K562 (cell line): ENCODE data around the gene HCFC1R1. TPM values are rescaled to one million over a fixed set of nuclear protein-coding genes. Genes with fewer than 3 reads are reported as not detected.

Experiments
- ATF1 ChIP-seq, 2 experiments: fragments of 450-650 bp in 1 of 2; IDR thresholded peaks; 2 replicates each; pipeline ENCODE4 v1.6.1; 2016; ENCODE audit warnings: missing compliant biosample characterization in 1 of 2, missing genetic modification characterization in 1 of 2
- ATF3 ChIP-seq, 2 experiments: fragments of 450-650 bp in 1 of 2; sonication (generic) in 1 of 2; formaldehyde crosslinking in 1 of 2; IDR thresholded peaks in 1 of 2; conservative IDR thresholded peaks in 1 of 2; 2 replicates each; pipeline versions ENCODE4 v1.6.1 to v1.8.1; 2016 to 2023; ENCODE audit warnings: mild to moderate bottlenecking in 2 of 2, moderate library complexity in 2 of 2, inconsistent platforms in 1 of 2, missing genetic modification reagents in 1 of 2
- BDP1 ChIP-seq: IDR thresholded peaks from 3 replicates; pipeline ENCODE4 v1.6.1; 2011; ENCODE audit not compliant: insufficient read length, insufficient read depth
- E2F1 ChIP-seq: sonication (generic); formaldehyde crosslinking; IDR thresholded peaks from 2 replicates; pipeline ENCODE4 v1.8.1; 2023; ENCODE audit warnings: mild to moderate bottlenecking, missing genetic modification reagents, moderate library complexity
- EGR1 ChIP-seq: fragments of 450-650 bp; conservative IDR thresholded peaks from 2 replicates; pipeline ENCODE4 v1.6.1; 2017; ENCODE audit warnings: mild to moderate bottlenecking
- JUND ChIP-seq, 2 experiments: IDR thresholded peaks; 2 replicates in 1 of 2; 3 replicates in 1 of 2; pipeline ENCODE4 v1.6.1; 2011; ENCODE audit warnings: borderline replicate concordance in 2 of 2, low read depth in 2 of 2, low read length in 2 of 2, improper control_type of control experiment in 1 of 2, missing biosample characterization in 1 of 2, missing genetic modification characterization in 1 of 2, missing genetic modification reagents in 1 of 2
- L3MBTL2 ChIP-seq: fragments of 450-650 bp; IDR thresholded peaks from 2 replicates; pipeline ENCODE4 v1.6.1; 2016; ENCODE audit warnings: mild to moderate bottlenecking, moderate library complexity
- PRPF4 ChIP-seq: fragments of 200-400 bp; formaldehyde crosslinking; IDR thresholded peaks from one replicate; pipeline ENCODE4 v1.6.1; 2017; ENCODE audit warnings: low read length, low read depth, mild to moderate bottlenecking; ENCODE audit not compliant: insufficient read depth, poor library complexity, severe bottlenecking
- RB1 ChIP-seq: fragments of 450-650 bp; IDR thresholded peaks from 2 replicates; pipeline ENCODE4 v1.6.1; 2017; ENCODE audit warnings: low read depth, mild to moderate bottlenecking
- RBFOX2 ChIP-seq: fragments of 200-400 bp; formaldehyde crosslinking; IDR thresholded peaks from 2 replicates; pipeline ENCODE4 v1.6.1; 2017; ENCODE audit warnings: low read depth, mild to moderate bottlenecking, low read length, moderate library complexity
- RBM17 ChIP-seq: fragments of 200-400 bp; formaldehyde crosslinking; IDR thresholded peaks from 2 replicates; pipeline ENCODE4 v1.6.1; 2017; ENCODE audit warnings: low read depth, mild to moderate bottlenecking, low read length, borderline replicate concordance
- REST ChIP-seq, 2 experiments: fragments of 450-650 bp; formaldehyde crosslinking in 1 of 2; IDR thresholded peaks; 2 replicates each; pipeline versions ENCODE4 v1.4.0 to v1.6.1; 2014 to 2020; ENCODE audit warnings: mild to moderate bottlenecking in 2 of 2, borderline replicate concordance in 1 of 2, low read depth in 1 of 2
- TAF1 ChIP-seq: IDR thresholded peaks from 2 replicates; pipeline ENCODE4 v1.6.1; 2011; ENCODE audit warnings: mild to moderate bottlenecking, low read length, moderate library complexity; ENCODE audit not compliant: insufficient read depth, control insufficient read depth, severe bottlenecking; ENCODE audit errors: extremely low read depth
- TEAD1 ChIP-seq, 2 experiments: fragments of 450-650 bp in 1 of 2; sonication (generic) in 1 of 2; formaldehyde crosslinking; IDR thresholded peaks; 2 replicates each; pipeline versions ENCODE4 v1.4.0 to v1.8.0; 2020 to 2022; ENCODE audit warnings: mild to moderate bottlenecking in 2 of 2, missing genetic modification reagents in 1 of 2
- YBX1 ChIP-seq: fragments of 450-650 bp; IDR thresholded peaks from 2 replicates; pipeline ENCODE4 v1.7.1; 2016; ENCODE audit warnings: mild to moderate bottlenecking
- polyA plus RNA-seq, 8 experiments: library from polyadenylated mRNA; depleted of rRNA in 4 of 8; stranded (reverse) in 5 of 8; unstranded in 3 of 8; fragments of >200 nt; fragmentation: Nextera tagmentation in 2 of 8; fragmentation: Illumina TruSeq in 1 of 8; extraction: Ambion mirVana in 2 of 8; extraction: Trizol in 1 of 8; gene quantifications; 2 replicates each; pipeline versions ENCODE4 v1.2.1 to v1.2.3, GENCODE V29; 2011 to 2014; ENCODE audit warnings: inconsistent platforms in 1 of 8, missing spikeins in 1 of 8
- total RNA-seq, 7 experiments: library from RNA; depleted of rRNA in 6 of 7; stranded (reverse); fragments of >200 nt in 6 of 7; fragmentation: Illumina TruSeq in 2 of 7; extraction: Trizol in 2 of 7; gene quantifications; 2 replicates each; pipeline versions ENCODE4 v1.2.1 to v1.2.3, GENCODE V29; 2011 to 2021; ENCODE audit warnings: low replicate concordance in 1 of 7

Gene HCFC1R1
- total and polyA plus RNA-seq, 9 of the 15 experiments (the other 6 are each of a cell fraction or from before 2014, with no cell fraction given): 2.2 to 29.0 (median 11.2) TPM

GRCh38 chr16:3029491-3030221, 5.9 kb upstream of the HCFC1R1 start (continued):
- TF ChIP-seq REST (IDR thresholded peaks at IDR 0.05; ENCODE audit: borderline replicate concordance) (peak; percentile 84), REST (CRISPR knock-in tag; IDR thresholded peaks at IDR 0.05; ENCODE audit: low read depth) (no peak), BDP1 (no peak), L3MBTL2 (peak; percentile 98), ATF1 (CRISPR knock-in tag; IDR thresholded peaks at IDR 0.05) (no peak), ATF1 (tag; IDR thresholded peaks at IDR 0.05) (peak; percentile 57), RB1 (peak; percentile 69; the same call in 1 of the 2 replicates), TAF1 (no peak), RBM17 (no peak), YBX1 (no peak), EGR1 (peak; percentile 61), TEAD1 (CRISPR knock-in tag; IDR thresholded peaks at IDR 0.05) (0 out of 4 replicates have a peak, but pooled peaks of 1 of the 2 experiments have one; percentile 26), PRPF4 (no peak), JUND (IDR thresholded peaks at IDR 0.05; ENCODE audit: borderline replicate concordance, low read depth, low read length) (0 out of 2 replicates have a peak, but pooled peaks have one; percentile 10), JUND (tag; IDR thresholded peaks at IDR 0.05; ENCODE audit: borderline replicate concordance, low read depth, low read length) (no peak; the same call in 2 of the 3 replicates), ATF3 (IDR thresholded peaks at IDR 0.05) (no peak), ATF3 (CRISPR knock-in tag; conservative IDR thresholded peaks at IDR 0.05) (0 out of 2 replicates have a peak, but pooled peaks have one; percentile 21), E2F1 (CRISPR knock-in tag) (0 out of 2 replicates have a peak, but pooled peaks have one; percentile 40), RBFOX2 (0 out of 2 replicates have a peak, but pooled peaks have one; percentile 21)
